GM18870 (cell line): ENCODE results near the gene CADM1.

Experiments used
- ATAC-seq: cut with Tn5 transposase; IDR thresholded peaks from one replicate; pipeline ENCODE4 v1.9.1; 2021; ENCODE audit warnings: moderate library complexity; ENCODE audit not compliant: unreplicated experiment

Gene CADM1

GRCh38 chr11:115362997-115363396 lies 141.2 kb downstream of the CADM1 start:
- ATAC-seq = no peak

- ATAC-seq = no peak
Observed at GRCh38 chr11:115361025-115361424, 143.2 kb downstream of the CADM1 start.

- no peak for ATAC-seq
Observed at GRCh38 chr11:115360186-115360824, 143.9 kb downstream of the CADM1 start.

GRCh38 chr11:115357066-115357465 lies 147.1 kb downstream of the CADM1 start:
- ATAC-seq = no peak

- ATAC-seq = no peak
Observed at GRCh38 chr11:115352805-115353485, 151.3 kb downstream of the CADM1 start.

- ATAC-seq = no peak
Observed at GRCh38 chr11:115349335-115350017, 154.7 kb downstream of the CADM1 start.

- ATAC-seq = no peak
Observed at GRCh38 chr11:115348416-115348815, 155.8 kb downstream of the CADM1 start.

GRCh38 chr11:115347106-115347505 lies 157.1 kb downstream of the CADM1 start:
- ATAC-seq = no peak

- no peak for ATAC-seq
Observed at GRCh38 chr11:115345840-115346239, 158.4 kb downstream of the CADM1 start.

GRCh38 chr11:115345361-115345760 lies 158.9 kb downstream of the CADM1 start:
- no peak for ATAC-seq

- ATAC-seq = no peak
Observed at GRCh38 chr11:115344846-115345245, 159.4 kb downstream of the CADM1 start.

GRCh38 chr11:115342142-115342541 lies 162.1 kb downstream of the CADM1 start:
- no peak for ATAC-seq

GRCh38 chr11:115340874-115341273 lies 163.3 kb downstream of the CADM1 start:
- ATAC-seq = no peak

- ATAC-seq = no peak
Observed at GRCh38 chr11:115338476-115338875, 165.7 kb downstream of the CADM1 start.

- ATAC-seq = no peak
Observed at GRCh38 chr11:115334932-115335788, 169.1 kb downstream of the CADM1 start.

GRCh38 chr11:115333949-115334348 lies 170.3 kb downstream of the CADM1 start:
- ATAC-seq = no peak

GRCh38 chr11:115333121-115333520 lies 171.1 kb downstream of the CADM1 start:
- no peak for ATAC-seq

GRCh38 chr11:115330684-115331482 lies 173.3 kb downstream of the CADM1 start:
- no peak for ATAC-seq

- no peak for ATAC-seq
Observed at GRCh38 chr11:115326526-115326925, 177.7 kb downstream of the CADM1 start.

GRCh38 chr11:115325523-115325922 lies 178.7 kb downstream of the CADM1 start:
- no peak for ATAC-seq
